CD4-positive, alpha-beta T cell treated with Interleukin-17A for 1 hour (primary cell): ENCODE measurements around the gene DPYSL4.
A peak's percentile ranks its signal among the peaks of the same experiment; 100 is the strongest.
"Not testable (repeated sequence)": the region's sequence is repeated elsewhere in the genome, so short reads cannot be mapped to it uniquely, and the experiment has no call there.

ENCODE experiments used
- DNase-seq: peaks from one replicate; pipeline ENCODE4 v3.0.0-alpha.2; 2020

Gene DPYSL4

GRCh38 chr10:132209130-132209529, 22.4 kb downstream of the DPYSL4 start:
- DNase-seq: no peak

GRCh38 chr10:132209978-132210530, 23.3 kb downstream of the DPYSL4 start:
- no peak for DNase-seq

DNA sequence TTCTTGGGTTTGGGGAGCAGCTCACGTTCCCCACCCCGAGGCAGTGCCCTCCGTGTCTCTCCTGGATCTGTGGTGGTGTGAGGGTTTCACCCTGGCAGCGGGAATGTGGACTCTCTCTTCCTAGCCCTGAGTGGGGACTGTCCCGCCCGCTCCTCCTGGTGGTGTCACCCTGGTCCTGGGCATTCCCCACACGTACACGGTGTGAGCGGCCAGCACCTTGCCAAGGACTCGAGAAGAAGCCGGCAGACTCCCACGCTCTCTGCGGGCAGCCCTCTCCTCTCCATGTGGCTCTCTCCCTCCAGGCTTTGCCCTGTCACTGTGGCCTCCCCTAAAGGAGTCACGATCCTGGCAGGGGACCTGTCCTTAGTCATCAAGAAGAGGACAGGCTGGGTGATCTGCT, 24.0 kb downstream of the DPYSL4 start:
- DNase-seq: no peak

DNA sequence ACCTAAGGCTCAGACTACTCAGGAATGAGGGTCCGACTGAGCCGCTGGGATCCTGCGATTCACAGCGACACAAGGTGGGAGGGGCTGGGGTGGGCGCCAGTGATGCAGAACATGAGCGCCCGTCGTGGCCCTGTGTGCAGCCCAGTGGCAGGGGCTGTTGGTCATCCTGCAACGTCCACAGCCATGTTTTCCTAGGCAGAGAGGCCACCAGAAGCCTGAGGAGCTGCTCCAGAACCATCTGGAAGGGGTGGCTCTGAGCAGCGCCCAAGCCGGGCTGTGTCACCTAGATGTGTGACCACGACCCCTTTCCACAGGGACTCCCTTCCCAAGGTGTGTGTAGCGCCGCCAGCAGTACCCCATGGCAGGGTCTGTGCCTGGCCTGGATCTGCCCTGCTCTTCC, 24.5 kb downstream of the DPYSL4 start:
- DNase-seq: no peak

- no peak for DNase-seq
Measured at GRCh38 chr10:132212816-132213215, 26.1 kb downstream of the DPYSL4 start.

- no peak for DNase-seq
Measured at GRCh38 chr10:132213917-132214316, 27.2 kb downstream of the DPYSL4 start.

DNA sequence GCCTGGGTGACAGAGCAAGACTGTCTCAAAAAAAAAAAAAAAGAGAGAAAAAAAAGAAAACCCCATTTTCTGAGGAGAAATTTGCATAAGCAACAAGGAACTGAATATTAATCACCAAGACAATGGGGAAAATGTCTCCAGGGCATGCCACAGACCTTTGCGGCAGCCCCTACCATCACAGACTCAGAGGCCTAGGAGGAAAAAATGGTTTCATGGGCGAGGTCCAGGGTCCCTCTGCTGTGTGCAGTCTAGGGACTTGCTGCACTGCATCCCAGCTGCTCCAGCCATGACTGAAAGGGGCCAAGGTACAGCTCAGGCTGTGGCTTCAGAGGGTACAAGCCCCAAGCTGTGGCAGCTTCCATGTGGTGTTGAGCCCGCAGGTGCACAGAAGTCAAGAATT, 29.7 kb downstream of the DPYSL4 start:
- not testable (repeated sequence) for DNase-seq

DNA sequence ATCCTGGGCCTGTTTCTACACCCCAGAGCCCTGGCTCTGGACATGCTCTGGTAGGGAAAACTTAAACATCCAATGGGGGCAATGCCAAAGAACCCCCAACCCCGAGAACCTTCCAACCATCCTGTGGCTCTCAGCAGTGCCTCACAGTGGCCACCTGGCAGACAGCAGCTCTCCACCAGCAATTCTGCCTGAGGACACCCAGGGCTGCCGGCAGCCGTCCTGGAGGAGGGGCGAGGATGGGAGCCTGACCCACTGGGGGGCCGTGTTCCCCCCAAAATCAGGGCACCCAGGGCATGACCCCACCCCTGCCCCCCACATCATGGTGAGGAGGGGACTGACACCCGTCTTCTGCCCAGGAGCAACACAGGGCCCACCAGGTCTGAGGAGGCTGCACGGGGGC, 32.7 kb downstream of the DPYSL4 start:
- DNase-seq: no peak

- no peak for DNase-seq
Measured at GRCh38 chr10:132220061-132220460, 33.3 kb downstream of the DPYSL4 start.

- not testable (repeated sequence) for DNase-seq
Measured at GRCh38 chr10:132220996-132221395, 34.2 kb downstream of the DPYSL4 start.

GRCh38 chr10:132222726-132223125, 36.0 kb downstream of the DPYSL4 start:
- DNase-seq: no peak

DNA sequence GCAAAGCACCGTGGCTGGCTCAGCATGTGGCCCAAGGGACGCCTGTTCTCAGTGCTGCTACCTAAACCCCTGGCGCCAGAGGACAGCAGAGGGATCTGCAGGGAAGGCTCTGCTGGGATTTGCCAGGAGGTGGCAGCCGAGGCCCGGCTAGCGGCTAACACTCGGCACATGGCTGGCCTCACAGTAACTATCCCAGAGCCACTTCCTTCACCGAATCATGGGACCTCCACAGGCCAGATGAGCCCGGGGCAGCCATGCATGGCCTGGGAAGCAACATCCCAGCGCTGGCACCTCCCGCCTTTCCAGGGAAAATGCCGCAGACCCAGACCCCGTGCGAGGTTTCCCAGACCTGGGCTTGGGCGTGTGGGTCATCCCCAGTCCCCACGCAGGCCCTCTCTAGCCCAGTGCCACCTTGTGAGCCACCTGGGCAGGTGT, 36.4 kb downstream of the DPYSL4 start:
- DNase-seq: peak; percentile 70

GRCh38 chr10:132223611-132224342, 37.0 kb downstream of the DPYSL4 start:
- DNase-seq: no peak

GRCh38 chr10:132224343-132225072, 37.8 kb downstream of the DPYSL4 start:
- no peak for DNase-seq

GRCh38 chr10:132225073-132225848, 38.5 kb downstream of the DPYSL4 start:
- no peak for DNase-seq

GRCh38 chr10:132225849-132226205, 39.1 kb downstream of the DPYSL4 start:
- DNase-seq: no peak

DNA sequence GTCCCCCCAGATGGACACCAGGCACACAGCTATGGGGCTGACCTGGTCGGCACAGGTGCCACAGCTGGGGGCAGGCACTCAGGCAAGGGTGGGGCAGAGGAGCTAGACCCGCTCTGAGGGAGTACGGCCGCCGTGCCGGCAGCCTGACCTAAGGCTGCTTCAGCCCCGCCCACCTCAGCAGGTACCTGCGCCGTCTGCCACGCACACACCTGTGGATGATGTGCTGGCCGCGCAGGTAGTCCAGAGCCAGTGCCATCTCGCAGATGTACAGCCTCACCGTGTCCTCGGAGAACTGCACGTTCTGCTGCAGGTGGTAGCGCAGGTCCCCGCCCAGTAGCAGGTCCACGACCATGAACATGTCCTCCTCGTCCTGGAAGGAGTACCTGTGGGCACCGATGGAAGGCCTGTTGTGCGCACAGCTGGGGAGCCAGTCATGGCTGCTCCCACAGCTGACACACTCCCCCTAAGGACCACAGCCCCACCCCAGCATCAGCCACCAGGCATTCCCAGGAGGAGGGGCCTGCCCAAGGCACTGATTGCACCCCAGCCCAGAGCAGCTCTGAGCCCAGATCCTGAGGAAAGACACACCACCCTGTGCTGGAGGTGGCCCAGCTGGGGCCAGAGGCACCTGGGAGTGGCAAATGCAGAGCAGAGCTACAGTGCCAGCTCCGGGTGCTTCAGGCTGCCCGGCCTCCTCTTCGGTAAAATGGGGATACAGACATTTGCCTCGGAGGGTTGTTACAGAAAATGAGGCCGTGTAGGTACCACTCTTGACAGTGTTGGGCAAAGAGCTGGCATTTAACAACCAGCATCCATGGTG, 40.0 kb downstream of the DPYSL4 start:
- DNase-seq: no peak

- no peak for DNase-seq
Measured at GRCh38 chr10:132227851-132228390, 41.2 kb downstream of the DPYSL4 start.

GRCh38 chr10:132228616-132229015, 41.9 kb downstream of the DPYSL4 start:
- DNase-seq: no peak

DNA sequence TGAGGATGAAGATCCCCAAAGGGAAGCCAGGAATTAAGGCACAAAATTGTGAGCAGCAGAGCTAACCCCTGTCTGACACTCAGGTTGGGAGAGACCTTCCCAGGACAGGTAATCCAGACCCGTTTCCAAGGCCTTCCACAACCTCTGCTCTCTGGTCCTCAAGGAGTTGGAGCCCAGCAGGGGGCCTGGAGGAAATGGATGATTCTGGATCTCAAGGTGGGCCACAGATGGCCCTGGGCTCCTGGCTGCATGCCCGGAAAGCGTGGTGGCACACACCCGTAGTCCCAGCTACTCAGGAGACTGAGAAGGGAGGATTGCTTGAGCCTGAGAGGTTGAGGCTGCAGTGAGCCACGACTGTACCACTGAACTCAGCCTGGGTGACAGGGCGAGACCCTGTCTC, 42.3 kb downstream of the DPYSL4 start:
- DNase-seq: no peak

DNA sequence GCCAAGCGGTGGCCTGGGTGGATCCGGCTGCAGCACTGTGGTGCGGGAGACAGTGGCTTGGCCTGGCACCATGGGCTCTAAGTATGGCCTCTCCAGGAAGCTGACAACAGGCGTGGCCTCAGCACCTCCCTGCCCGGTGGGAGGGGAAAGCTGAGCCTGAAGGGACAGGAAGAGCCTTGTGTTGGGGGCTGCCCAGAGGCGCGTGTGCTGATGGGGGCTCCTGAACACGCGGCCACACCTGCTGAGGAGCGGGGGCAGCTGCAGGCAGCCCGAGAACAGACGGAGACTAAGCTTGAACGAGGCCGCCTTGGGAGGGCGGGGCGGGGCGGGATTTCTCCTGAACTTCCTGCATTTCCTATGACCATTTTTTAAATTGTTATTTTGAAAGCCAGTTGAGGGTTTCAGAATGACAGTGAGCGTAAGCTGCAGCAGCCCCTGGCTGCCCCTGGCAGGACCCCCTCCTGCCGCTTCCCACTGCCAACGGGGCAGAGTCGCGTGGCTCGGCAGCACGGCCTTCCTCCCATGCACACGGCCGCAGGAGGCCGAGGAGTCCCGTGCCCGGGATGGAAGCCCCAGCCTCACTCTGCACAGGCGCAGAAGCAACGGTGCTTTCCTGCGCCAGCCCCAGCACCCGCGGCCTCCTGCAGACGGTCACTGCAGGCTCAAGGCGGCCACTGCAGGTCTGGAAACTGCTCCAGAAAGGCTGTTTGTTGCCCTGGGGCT, 43.2 kb downstream of the DPYSL4 start:
- peak; percentile 41 for DNase-seq
